ENCODE results near the gene DAB2. TPM values are rescaled to one million over a fixed set of nuclear protein-coding genes. Genes with fewer than 3 reads are reported as not detected.

DAB2 gene
- total and polyA plus RNA-seq, 4 donors = 10.0 to 25.6 (median 16.1) TPM

GRCh38 chr5:39469777-39470415 is 45.1 kb upstream of the DAB2 start:
- TF ChIP-seq GABPA (IDR thresholded peaks at IDR 0.05 in 1 of 2, conservative IDR thresholded peaks at IDR 0.05 in 1 of 2) = no peak
- TF ChIP-seq NR2F2 (IDR thresholded peaks at IDR 0.05) = no peak
- TF ChIP-seq RAD21 (IDR thresholded peaks at IDR 0.05) = no peak
- TF ChIP-seq HNF4G (IDR thresholded peaks at IDR 0.05) = no peak
- no peak for TF ChIP-seq ATF3 (IDR thresholded peaks at IDR 0.05)
- no peak for TF ChIP-seq HNF4A (conservative IDR thresholded peaks at IDR 0.05)
- no peak for TF ChIP-seq FOXA1 (IDR thresholded peaks at IDR 0.05)
- H3K27ac ChIP-seq (ENCODE audit: low read depth in 1 of 2, low read length in 2 of 2) = no peak overlapping the region
- no peaks in the 10 kb centered on the region for H3K36me3 ChIP-seq (ENCODE audit: control insufficient read depth in 4 of 4, insufficient read depth in 3 of 4, low read depth in 1 of 4, low read length in 3 of 4)
- H3K9me3 ChIP-seq (ENCODE audit: control insufficient read depth in 4 of 4, low read length in 3 of 4) = no peaks in the 10 kb centered on the region
- no peaks in the 10 kb centered on the region for H3K4me1 ChIP-seq (ENCODE audit: control insufficient read depth in 4 of 4, insufficient read depth in 4 of 4, low read length in 3 of 4)
- WGBS = 82% methylated on average over 6 of the region's 6 CpGs
- H3K9ac ChIP-seq (ENCODE audit: low read depth in 1 of 2, low read length in 2 of 2) = no peak overlapping the region
- no peaks in the 10 kb centered on the region for H3K27me3 ChIP-seq (ENCODE audit: control insufficient read depth in 4 of 4, insufficient read depth in 4 of 4, low read length in 3 of 4)
- H3K4me3 ChIP-seq (ENCODE audit: low read depth in 1 of 3, low read length in 3 of 3) = no peak overlapping the region
- DNase-seq (ENCODE audit: low spot score) = no peak

GRCh38 chr5:39469176-39469575 is 44.4 kb upstream of the DAB2 start:
- H3K27me3 ChIP-seq (ENCODE audit: control insufficient read depth in 4 of 4, insufficient read depth in 4 of 4, low read length in 3 of 4) = no peaks in the 10 kb centered on the region
- H3K27ac ChIP-seq (ENCODE audit: low read depth in 1 of 2, low read length in 2 of 2) = no peak overlapping the region
- H3K36me3 ChIP-seq (ENCODE audit: control insufficient read depth in 4 of 4, insufficient read depth in 3 of 4, low read depth in 1 of 4, low read length in 3 of 4) = no peaks in the 10 kb centered on the region
- H3K9me3 ChIP-seq (ENCODE audit: control insufficient read depth in 4 of 4, low read length in 3 of 4) = no peaks in the 10 kb centered on the region
- WGBS = 81% methylated on average over 1 of the region's 1 CpG
- no peak overlapping the region for H3K4me3 ChIP-seq (ENCODE audit: low read depth in 1 of 3, low read length in 3 of 3)
- TF ChIP-seq RAD21 (IDR thresholded peaks at IDR 0.05) = no peak
- DNase-seq (ENCODE audit: low spot score) = no peak
- H3K4me1 ChIP-seq (ENCODE audit: control insufficient read depth in 4 of 4, insufficient read depth in 4 of 4, low read length in 3 of 4) = no peaks in the 10 kb centered on the region
- no peak overlapping the region for H3K9ac ChIP-seq (ENCODE audit: low read depth in 1 of 2, low read length in 2 of 2)

- no peak overlapping the region for H3K27ac ChIP-seq (ENCODE audit: low read depth in 1 of 2, low read length in 2 of 2)
- no peaks in the 10 kb centered on the region for H3K27me3 ChIP-seq (ENCODE audit: control insufficient read depth in 4 of 4, insufficient read depth in 4 of 4, low read length in 3 of 4)
- no peak for DNase-seq (ENCODE audit: low spot score)
- TF ChIP-seq REST (IDR thresholded peaks at IDR 0.05) (no peak), ZBTB33 (IDR thresholded peaks at IDR 0.05) (no peak), EGR1 (IDR thresholded peaks at IDR 0.05; ENCODE audit: low read depth in 2 of 2) (no peak), RAD21 (IDR thresholded peaks at IDR 0.05) (no peak), FOXA2 (IDR thresholded peaks at IDR 0.05) (no peak), HNF4A (conservative IDR thresholded peaks at IDR 0.05) (no peak), JUND (IDR thresholded peaks at IDR 0.05) (no peak), FOXA1 (IDR thresholded peaks at IDR 0.05) (no peak), NR2F2 (IDR thresholded peaks at IDR 0.05) (no peak), YY1 (IDR thresholded peaks at IDR 0.05) (no peak), MAX (IDR thresholded peaks at IDR 0.05) (no peak)
- 89% methylated on average over 1 of the region's 1 CpG for WGBS
- H3K4me1 ChIP-seq (ENCODE audit: control insufficient read depth in 4 of 4, insufficient read depth in 4 of 4, low read length in 3 of 4) = no peaks in the 10 kb centered on the region
- H3K36me3 ChIP-seq (ENCODE audit: control insufficient read depth in 4 of 4, insufficient read depth in 3 of 4, low read depth in 1 of 4, low read length in 3 of 4) = no peaks in the 10 kb centered on the region
- no peak overlapping the region for H3K9ac ChIP-seq (ENCODE audit: low read depth in 1 of 2, low read length in 2 of 2)
- H3K9me3 ChIP-seq (ENCODE audit: control insufficient read depth in 4 of 4, low read length in 3 of 4) = no peaks in the 10 kb centered on the region
- H3K4me3 ChIP-seq (ENCODE audit: low read depth in 1 of 3, low read length in 3 of 3) = no peak overlapping the region
These were observed 42.1 kb upstream of the DAB2 start for GRCh38 chr5:39466846-39467245.

Data from liver (tissue), 9 donors.